Activated naive CD4-positive, alpha-beta T cell treated with anti-CD3 and anti-CD28 coated beads, Interleukin-2, amount 50 U/mL, for 72 hours (primary cell): ENCODE data around the gene KIF26B. TPM values are rescaled to one million over a fixed set of nuclear protein-coding genes. Genes with fewer than 3 reads are reported as not detected.

Source experiments
- ATAC-seq, 2 donors: fragments of 150-1000 bp; cut with Tn5 transposase; 2 replicates each; pipeline ENCODE4 v1.10.0; 2021; ENCODE audit warnings: mild to moderate bottlenecking in 2 of 2, moderate library complexity in 2 of 2
- DNase-seq, 2 donors: peaks; one replicate each; pipeline ENCODE4 v3.0.0; 2021 to 2022; ENCODE audit warnings: low spot score in 2 of 2
- H3K27ac Mint-ChIP-seq, 2 donors: one replicate each; pipeline ENCODE4 v1.8.0; 2022; ENCODE audit warnings: mild to moderate bottlenecking in 2 of 2, mixed read lengths in 2 of 2
- H3K36me3 Mint-ChIP-seq, 2 donors: one replicate each; pipeline ENCODE4 v1.8.0; 2022; ENCODE audit warnings: mixed read lengths in 2 of 2
- H3K9me3 Mint-ChIP-seq, 2 donors: one replicate each; pipeline ENCODE4 v1.8.0; 2022; ENCODE audit warnings: mixed read lengths in 2 of 2
- total RNA-seq, 2 donors: library from RNA; stranded (reverse); gene quantifications; one replicate each; pipeline ENCODE4 v1.2.3, GENCODE V29; 2022

The KIF26B gene
- total RNA-seq, 2 donors from 2014 or later = 0.16 to 0.25 TPM

DNA sequence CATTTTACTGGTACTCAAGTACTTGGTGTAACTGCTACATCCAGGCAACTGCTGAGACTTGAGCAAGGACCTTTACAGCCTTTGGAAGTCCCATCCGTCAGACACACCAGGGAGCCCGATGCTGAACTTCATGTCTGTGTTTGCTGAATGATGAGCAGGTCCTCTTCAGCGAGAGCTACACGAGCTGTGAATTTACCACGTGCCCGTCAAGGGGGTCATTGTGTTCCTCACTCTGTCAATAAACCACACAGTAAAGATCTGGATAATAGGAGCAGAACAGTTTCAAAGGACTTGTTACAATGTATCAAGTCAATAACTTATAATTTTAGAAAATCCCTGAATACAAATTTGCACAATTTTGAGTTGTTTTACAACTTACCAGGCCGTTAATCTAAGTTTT is 427.2 kb downstream of the KIF26B start:
- no peaks in the 10 kb centered on the region for H3K36me3 Mint-ChIP-seq
- no peak for ATAC-seq
- no peak overlapping the region for H3K27ac Mint-ChIP-seq
- H3K9me3 Mint-ChIP-seq = no peaks in the 10 kb centered on the region
- no peak for DNase-seq

DNA sequence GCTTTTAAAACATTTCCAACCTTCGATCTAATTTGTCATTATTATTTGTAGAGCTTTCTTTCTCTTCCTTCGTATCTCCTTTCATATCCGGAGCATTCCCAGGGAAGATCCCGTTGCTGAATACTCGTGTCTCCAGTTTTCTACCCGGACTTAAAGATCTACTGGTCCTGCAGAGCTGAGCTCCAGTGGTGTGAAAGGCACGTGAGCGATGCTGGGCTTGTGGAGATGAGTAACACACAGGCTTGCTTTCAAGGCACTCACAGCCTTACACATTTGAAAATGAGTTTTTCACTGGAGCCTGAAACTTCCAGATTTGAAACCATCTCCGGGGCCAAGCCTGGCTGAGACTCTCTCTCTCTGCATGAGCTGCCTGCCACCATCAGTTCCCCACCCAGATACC is 428.3 kb downstream of the KIF26B start:
- no peak for ATAC-seq
- H3K36me3 Mint-ChIP-seq = no peaks in the 10 kb centered on the region
- no peak overlapping the region for H3K27ac Mint-ChIP-seq
- no peaks in the 10 kb centered on the region for H3K9me3 Mint-ChIP-seq
- DNase-seq = no peak

DNA sequence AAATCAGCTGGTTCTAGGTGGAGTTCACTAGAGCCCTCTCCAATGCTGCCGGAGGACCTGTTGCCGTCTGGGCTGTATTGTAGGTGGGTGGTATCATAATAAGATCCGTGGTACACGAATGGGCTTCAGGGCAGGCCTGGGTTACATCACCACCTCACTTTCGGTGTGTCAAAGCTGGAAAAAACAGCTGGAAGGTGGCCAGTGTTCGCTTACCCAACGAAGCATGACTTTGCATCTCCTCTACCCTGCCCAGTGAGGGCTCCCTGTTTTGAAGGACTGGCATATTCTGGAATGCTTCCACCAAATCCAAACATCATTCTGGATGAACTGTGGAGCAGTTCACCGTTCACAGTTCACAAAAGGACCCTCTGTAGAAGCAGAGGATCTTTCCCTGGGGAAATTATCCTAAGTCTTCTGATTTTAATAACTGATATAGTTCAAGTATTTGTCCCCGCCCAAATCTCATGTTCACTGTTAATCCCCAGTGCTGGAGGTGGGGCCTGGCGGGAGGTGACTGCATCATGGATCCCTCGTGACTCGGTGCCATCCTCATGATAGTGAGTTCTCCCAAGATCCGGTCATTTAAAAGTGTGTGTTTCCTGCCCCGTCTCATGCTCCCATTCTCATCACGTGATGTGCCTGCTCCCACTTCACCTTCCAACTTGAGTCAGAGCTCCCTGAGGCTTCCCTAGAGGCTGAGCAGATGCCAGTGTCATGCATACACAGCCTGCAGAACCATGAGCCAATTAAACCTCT is 429.0 kb downstream of the KIF26B start:
- Mint-ChIP-seq H3K9me3 (no peaks in the 10 kb centered on the region), H3K36me3 (no peaks in the 10 kb centered on the region), H3K27ac (no peak overlapping the region)
- DNase-seq = no peak
- ATAC-seq = no peak

DNA sequence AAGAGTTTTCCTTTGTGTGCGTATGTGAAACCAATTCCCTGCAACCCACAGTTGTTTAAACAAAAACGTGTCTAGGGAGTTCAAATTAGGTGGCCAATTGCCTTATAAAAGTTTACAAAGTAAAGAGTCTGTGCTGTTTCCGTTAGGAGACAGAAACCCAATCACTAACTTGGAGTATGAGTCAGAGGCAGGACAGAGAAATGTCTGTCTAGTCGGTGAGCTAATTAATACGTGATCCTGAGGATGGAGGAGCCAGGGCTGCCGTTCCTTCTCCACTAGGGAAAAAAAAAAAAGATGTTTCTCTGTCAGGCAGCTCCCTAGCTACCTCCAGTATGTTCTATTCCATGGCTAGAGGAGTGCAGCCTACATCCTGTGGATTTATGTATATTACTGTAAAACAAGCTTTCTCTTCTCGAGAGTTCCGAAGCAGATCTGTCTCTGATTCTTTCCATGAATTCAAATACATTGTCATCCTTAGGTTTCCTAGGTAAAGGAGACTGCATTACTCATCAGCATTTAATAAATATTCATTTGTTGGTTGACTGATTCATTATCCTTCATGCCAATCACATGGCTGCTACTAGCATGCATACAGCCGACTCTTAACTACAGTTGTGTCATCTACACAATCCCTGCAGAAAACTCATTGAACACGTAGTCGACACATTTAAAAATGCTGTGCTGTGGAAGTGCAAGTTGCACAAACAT is 430.6 kb downstream of the KIF26B start:
- no peaks in the 10 kb centered on the region for H3K9me3 Mint-ChIP-seq
- no peaks in the 10 kb centered on the region for H3K36me3 Mint-ChIP-seq
- ATAC-seq = no peak
- no peak for DNase-seq
- no peak overlapping the region for H3K27ac Mint-ChIP-seq

DNA sequence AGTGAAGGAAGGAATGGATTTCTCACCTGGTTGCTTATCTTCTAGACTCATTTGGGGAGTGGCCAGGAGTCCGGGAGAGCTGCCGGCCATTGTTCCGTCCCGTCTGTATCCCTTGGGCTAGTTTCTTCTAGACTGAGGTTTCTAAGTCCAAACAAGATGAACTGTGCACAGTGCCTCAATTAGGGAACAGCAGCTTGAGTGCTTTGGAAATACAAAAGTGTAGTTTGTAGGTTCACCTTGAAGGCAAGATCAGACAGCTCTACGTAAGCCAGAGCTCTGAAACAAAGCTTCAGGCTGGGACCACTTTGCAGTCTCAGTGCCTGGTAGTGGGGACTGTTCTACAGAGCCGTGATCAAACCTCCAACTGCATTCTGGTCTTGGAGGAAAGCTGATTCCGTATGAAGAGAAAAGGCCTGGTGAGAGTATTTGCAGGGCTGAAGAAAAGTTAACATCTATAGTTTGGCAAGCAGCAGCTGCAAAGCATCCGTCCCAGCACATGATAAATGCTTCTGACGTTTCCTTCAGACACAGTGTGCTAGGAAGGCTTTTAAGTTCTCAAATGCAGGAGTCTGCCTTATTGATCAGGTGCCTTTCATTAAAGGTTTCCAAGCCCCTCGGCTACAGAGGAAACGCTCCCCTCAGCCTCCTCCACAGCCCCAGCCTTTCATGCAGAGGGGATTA is 432.8 kb downstream of the KIF26B start:
- H3K9me3 Mint-ChIP-seq = no peaks in the 10 kb centered on the region
- DNase-seq = no peak
- no peaks in the 10 kb centered on the region for H3K36me3 Mint-ChIP-seq
- H3K27ac Mint-ChIP-seq = no peak overlapping the region
- no peak for ATAC-seq

DNA sequence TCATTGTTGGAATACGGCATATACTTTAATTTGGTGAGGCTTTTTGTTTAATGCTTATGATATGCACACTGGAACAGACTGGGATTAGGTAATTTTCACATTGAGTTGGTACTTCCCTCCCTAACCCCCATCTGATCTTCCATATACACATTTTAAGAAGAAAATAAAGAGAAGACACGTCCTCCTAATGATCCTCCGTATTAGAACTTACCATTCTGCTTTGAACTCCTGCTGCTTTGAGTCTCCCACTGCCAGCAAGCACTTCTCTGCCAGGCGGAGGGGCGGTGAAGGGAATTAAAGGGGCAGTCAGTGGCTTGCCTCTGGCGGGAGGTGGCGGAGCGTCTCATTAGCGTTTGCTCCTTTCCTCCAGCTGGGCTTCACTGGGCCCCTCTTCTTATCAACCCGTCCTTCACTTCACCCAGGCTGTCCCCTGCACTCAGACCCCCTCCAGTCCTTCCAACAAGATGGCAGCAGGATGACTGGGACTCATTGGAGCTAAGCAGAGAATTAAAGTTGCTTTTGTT is 433.4 kb downstream of the KIF26B start:
- Mint-ChIP-seq H3K27ac (no peak overlapping the region), H3K9me3 (no peaks in the 10 kb centered on the region), H3K36me3 (no peaks in the 10 kb centered on the region)
- DNase-seq = no peak
- ATAC-seq = no peak

DNA sequence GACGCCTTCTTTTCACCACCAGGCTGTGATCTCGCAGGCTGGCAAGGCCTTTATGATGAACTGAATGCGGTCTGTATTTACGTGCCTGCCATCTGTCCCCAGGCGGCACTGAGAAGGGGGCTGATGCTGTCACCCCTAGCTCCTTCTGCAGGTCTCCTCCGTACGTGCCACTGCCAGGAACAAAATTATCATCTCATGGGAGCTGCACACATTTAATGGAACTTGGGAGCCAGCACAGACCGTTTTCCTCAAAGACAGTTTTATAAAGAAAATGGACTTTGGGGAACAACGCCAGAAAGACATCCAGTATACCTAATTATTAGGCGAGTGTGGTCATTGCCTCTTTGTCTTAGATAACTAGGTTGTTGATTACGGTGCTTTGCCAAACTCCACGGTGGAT is 434.5 kb downstream of the KIF26B start:
- ATAC-seq (no peak), DNase-seq (no peak)
- H3K9me3 Mint-ChIP-seq = no peaks in the 10 kb centered on the region
- H3K27ac Mint-ChIP-seq = no peak overlapping the region
- H3K36me3 Mint-ChIP-seq = no peaks in the 10 kb centered on the region

DNA sequence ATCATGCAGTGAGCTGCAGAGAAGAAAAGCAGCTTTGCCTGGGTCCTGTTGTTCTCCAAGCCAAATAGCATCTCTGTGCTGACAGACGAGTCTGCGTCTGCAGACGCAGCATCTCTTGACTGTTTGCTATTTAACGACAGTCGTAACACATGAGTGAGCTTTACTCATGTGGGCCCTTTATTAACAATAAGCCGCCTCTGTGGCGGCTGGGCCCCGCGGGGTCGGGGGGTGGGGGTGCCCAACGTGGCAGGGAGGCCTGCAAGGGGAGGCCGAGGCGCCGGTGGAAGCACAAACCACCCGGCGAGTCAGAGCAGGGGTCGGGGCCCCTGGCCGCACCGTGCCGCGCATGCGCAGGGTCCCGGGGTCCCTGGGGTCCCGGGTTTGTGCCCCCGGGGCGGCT is 435.1 kb downstream of the KIF26B start:
- no peak for ATAC-seq
- Mint-ChIP-seq H3K9me3 (no peaks in the 10 kb centered on the region), H3K27ac (no peak overlapping the region), H3K36me3 (no peaks in the 10 kb centered on the region)
- DNase-seq = no peak

DNA sequence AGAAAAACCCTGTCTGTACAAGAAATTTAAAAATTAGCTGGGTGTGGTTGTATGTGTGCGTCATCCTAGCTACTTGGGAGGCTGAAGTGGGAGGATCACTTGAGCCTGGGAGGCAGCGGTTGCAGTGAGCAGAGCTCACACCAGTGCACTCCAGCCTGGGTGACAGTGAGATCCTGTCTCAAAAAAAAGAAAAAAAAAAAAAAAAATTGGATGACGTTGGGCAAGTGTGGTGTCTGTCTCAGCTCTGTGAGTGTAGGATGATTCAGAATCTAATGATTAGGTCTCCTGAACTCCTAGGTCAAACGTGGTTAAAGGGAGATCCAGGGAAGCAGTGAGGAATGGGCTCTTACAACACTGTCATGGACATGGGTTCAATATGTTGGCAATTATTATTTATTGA is 435.9 kb downstream of the KIF26B start:
- no peaks in the 10 kb centered on the region for H3K36me3 Mint-ChIP-seq
- DNase-seq (no peak), ATAC-seq (no peak)
- H3K27ac Mint-ChIP-seq = no peak overlapping the region
- no peaks in the 10 kb centered on the region for H3K9me3 Mint-ChIP-seq

DNA sequence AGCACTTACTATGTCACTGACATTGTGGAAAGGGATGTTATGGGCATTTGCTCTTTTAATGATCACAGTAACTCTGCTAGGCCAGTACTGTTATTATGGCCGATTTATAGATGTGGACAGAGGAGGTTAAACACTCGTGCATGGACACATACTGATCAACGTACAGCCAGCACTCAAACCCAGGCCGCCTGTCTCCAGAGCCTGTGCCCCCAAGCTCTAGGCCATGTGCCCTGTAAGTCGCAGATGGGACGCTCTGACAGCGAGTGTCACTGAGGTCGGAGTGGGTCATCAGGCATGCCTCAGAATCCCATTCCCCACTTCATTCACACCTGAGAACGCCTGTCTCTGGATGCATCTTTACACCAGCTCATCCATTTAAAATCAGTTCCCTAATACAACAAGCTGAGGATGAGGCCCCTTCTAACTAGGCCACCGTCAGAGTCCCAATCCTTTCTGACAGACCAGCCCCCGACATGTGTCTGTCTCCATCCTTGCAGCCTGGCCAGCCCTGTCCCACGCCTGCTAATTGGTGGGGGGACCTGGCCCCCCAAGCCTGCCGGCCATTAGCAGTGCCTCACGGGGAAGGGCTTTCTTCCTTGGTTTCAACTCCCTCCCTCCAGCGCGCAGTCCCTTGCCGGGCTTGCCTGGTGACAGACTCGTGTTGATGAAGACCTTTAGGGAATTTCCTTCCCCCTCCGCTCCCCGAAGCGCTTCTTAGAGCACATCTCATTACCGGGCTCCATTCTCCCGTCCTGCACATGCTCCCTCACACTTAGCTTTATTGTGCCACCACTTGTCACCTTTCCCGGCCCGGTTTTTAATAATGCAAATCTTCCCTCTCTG is 436.8 kb downstream of the KIF26B start:
- H3K36me3 Mint-ChIP-seq = no peaks in the 10 kb centered on the region
- no peak overlapping the region for H3K27ac Mint-ChIP-seq
- no peaks in the 10 kb centered on the region for H3K9me3 Mint-ChIP-seq
- ATAC-seq (no peak), DNase-seq (no peak)

DNA sequence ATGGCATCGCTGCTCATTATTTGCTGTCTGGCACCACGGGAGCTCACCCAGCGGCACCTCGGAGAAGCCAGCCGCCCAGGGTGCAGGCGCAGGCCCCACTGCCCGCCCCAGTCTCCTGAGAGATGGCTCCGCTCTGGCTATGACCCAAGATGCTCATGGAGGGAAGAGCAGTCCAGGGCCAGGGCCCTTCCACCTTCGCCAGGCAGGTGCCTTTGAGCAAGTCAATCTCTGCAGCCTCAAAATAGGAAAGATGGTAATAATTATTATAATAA is 437.3 kb downstream of the KIF26B start:
- no peaks in the 10 kb centered on the region for H3K36me3 Mint-ChIP-seq
- H3K27ac Mint-ChIP-seq = no peak overlapping the region
- DNase-seq = no peak
- H3K9me3 Mint-ChIP-seq = no peaks in the 10 kb centered on the region
- ATAC-seq = no peak

DNA sequence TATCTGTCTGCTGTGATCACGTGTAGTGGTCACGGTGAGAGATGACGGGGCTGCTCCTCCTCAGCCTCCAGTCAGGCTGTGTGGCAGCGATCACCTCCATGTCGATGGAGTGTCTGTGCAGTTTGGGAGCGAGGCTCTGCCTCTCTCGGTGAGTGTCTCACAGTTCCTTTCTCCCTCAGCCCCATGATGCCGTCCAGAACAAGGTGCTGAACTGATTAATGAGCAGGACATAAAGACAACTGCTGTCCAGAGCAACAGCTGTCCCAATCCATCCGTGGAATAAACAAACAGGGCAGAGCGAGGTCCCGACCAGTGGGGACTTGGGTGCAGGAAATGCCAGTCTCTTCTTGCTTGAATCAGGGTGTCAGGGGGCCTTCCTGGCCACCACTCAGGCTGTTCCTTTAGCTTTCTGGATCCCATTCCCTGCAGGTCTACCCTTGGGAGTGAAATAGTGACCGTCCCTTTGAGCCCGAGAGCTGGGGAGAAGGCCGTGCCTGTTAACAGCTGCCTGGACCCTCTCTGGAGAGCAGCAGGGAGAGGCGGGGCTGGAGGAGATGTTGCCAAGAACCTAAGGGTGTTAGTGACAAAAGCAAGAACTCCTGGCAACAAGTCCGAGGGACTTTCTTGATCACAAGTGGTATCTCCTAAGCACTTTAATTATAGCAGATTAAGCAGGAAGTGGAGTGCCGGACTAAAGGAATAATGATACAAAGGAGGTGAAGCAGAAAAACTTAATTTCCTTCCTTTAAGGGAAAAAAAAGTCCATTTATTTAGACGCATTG is 443.9 kb downstream of the KIF26B start:
- no peak overlapping the region for H3K27ac Mint-ChIP-seq
- ATAC-seq = no peak
- no peak for DNase-seq
- H3K9me3 Mint-ChIP-seq = no peaks in the 10 kb centered on the region
- no peaks in the 10 kb centered on the region for H3K36me3 Mint-ChIP-seq

DNA sequence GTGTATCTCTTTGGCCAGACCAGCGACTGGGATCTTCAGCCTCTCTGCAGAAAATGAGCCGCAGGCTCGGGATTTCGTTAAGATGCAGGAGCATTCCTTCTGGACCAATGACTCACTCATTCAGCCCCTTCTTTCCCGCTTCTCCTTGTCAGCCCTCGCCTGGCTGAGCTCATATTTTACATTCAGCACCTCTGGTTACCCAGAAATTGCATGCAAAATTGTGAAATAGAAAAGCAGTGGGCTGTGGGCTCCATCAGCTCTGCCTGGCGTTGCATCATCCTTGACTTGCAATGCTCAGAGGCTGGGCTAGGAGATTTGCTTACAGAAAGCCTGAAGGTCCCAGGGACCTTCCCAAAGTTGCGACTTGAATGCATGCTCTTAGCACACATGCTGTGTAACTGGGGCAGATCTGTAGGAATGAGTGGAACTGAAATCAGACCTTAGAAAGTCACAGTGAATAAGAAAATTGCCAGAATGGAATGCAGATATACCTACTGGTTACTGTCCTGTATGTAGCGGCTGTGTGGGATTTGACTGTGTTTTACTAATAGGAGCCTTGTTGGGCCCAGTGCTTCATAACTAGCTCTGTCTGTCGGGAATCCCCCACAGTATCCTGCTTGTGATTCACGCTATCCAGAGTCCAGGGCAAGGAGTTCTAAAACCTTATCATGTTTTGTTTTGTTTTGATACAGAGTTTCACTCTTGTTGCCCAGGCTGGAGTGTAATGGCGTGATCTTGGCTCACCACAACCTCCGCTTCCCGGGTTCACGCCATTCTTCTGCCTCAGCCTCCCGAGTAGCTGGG is 444.8 kb downstream of the KIF26B start:
- DNase-seq = no peak
- Mint-ChIP-seq H3K9me3 (no peaks in the 10 kb centered on the region), H3K36me3 (no peaks in the 10 kb centered on the region), H3K27ac (no peak overlapping the region)
- ATAC-seq = no peak

DNA sequence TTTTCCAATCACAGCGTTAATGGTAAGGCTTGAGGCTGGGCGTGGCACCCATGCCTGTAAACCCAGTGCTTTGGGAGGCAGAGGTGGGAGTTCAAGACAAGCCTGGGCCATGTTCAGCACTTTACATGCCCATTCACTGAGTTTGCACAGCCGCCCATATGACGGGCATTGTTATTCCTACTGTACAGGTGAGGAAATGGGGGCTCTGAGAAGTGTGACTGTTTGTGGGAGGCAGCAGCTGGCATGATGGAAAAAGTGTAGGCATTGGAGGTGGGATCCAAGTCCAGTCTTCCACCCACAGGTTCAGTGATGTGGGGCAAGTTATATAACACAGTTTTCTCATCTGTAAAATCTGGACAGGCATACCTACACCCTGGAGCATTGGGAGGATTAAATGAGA is 445.9 kb downstream of the KIF26B start:
- Mint-ChIP-seq H3K9me3 (no peaks in the 10 kb centered on the region), H3K36me3 (no peaks in the 10 kb centered on the region), H3K27ac (peak overlapping the region in 1 of 2 donors; percentile 7)
- DNase-seq (no peak), ATAC-seq (no peak)

DNA sequence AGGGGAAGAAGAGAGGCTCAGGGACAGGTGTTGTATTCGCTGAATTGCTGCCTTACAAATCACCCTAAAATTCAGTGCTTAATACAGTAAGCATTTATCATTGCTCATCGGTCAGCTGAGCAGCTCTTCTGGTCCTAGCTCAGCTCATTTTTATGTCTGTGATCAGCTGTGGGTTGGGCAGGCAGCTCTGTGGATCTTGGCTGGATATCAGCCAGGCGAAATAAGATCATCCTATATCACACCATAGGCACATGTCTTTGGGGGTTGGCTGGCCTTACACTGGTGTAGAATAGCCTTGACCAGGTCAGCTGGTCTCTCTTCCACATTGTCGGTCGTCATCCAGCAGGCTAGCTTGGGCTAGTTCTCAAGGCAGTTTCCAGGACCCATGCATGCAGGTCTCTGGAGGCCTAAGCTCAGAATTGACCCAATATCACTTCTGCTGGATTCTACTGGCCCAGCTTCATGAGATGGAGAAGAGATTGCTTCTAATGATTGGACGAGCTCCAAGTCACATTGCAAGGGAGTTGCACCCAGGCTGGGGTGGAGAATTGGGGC is 448.6 kb downstream of the KIF26B start:
- no peaks in the 10 kb centered on the region for H3K36me3 Mint-ChIP-seq
- no peaks in the 10 kb centered on the region for H3K9me3 Mint-ChIP-seq
- DNase-seq (no peak), ATAC-seq (no peak)
- no peak overlapping the region for H3K27ac Mint-ChIP-seq
